Hepatocyte (in vitro differentiated cells): ENCODE measurements around the gene URM1.

ENCODE experiments used
- EZH2 ChIP-seq: fragments of 200-600 bp; sonication (generic); IDR thresholded peaks from 2 replicates; pipeline ENCODE4 v1.6.1; 2016; ENCODE audit warnings: antibody characterized with exemption, mild to moderate bottlenecking, borderline replicate concordance
- EZH2phosphoT487 ChIP-seq: fragments of 200-600 bp; sonication (generic); IDR thresholded peaks from one replicate; pipeline ENCODE4 v1.6.1; 2018; ENCODE audit warnings: antibody characterized with exemption, mild to moderate bottlenecking, low read depth, moderate library complexity; ENCODE audit not compliant: unreplicated experiment, severe bottlenecking
- TF ChIP-seq, protein P1 (sequence below): fragments of 200-600 bp; sonication (generic); IDR thresholded peaks from 2 replicates; pipeline ENCODE4 v1.5.1; 2016; ENCODE audit warnings: antibody characterized with exemption, mild to moderate bottlenecking; ENCODE audit not compliant: poor library complexity

- TF ChIP-seq, protein P1, sequence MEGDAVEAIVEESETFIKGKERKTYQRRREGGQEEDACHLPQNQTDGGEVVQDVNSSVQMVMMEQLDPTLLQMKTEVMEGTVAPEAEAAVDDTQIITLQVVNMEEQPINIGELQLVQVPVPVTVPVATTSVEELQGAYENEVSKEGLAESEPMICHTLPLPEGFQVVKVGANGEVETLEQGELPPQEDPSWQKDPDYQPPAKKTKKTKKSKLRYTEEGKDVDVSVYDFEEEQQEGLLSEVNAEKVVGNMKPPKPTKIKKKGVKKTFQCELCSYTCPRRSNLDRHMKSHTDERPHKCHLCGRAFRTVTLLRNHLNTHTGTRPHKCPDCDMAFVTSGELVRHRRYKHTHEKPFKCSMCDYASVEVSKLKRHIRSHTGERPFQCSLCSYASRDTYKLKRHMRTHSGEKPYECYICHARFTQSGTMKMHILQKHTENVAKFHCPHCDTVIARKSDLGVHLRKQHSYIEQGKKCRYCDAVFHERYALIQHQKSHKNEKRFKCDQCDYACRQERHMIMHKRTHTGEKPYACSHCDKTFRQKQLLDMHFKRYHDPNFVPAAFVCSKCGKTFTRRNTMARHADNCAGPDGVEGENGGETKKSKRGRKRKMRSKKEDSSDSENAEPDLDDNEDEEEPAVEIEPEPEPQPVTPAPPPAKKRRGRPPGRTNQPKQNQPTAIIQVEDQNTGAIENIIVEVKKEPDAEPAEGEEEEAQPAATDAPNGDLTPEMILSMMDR = no peak
- no peak for TF ChIP-seq EZH2phosphoT487
- TF ChIP-seq EZH2 = no peak
These were observed 2.0 kb upstream of the URM1 start for GRCh38 chr9:128369024-128369706.
